HepG2 (cell line): ENCODE data around the gene MNX1. TPM values are rescaled to one million over a fixed set of nuclear protein-coding genes. Genes with fewer than 3 reads are reported as not detected.

Experiments
- ATAC-seq: fragments of 200-7000 bp; cut with Tn5 transposase; 3 replicates; pipeline ENCODE4 v1.9.1; 2020; ENCODE audit warnings: mild to moderate bottlenecking, moderate library complexity
- BruUV-seq: library from RNA; stranded (reverse); fragments of 400-500 nt; replicated peaks from 2 replicates; lab custom pipeline; 2021; lab: Mats Ljungman, UMichigan
- CTCF ChIA-PET: fragments of 300-600 bp; formaldehyde crosslinking; extraction: SDS; loops from one replicate; lab custom pipeline; 2021; ENCODE audit warnings: low total read pairs, inconsistent platforms, low intra/inter-chr PET ratio; lab: Yijun Ruan, JAX
- POLR2A ChIA-PET: fragments of 350-600 bp; sonication (Branson Sonifier 250); formaldehyde crosslinking; loops from one replicate; lab custom pipeline; 2020; ENCODE audit warnings: antibody characterized with exemption, inconsistent platforms; lab: Yijun Ruan, JAX
- DNase-seq: peaks from one replicate; pipeline ENCODE4 v3.0.0-alpha.2; 2015; ENCODE audit warnings: low spot score
- FAIRE-seq: peaks from 3 replicates; lab custom pipeline; 2011; peaks lifted over from hg19 to GRCh38; lab: Jason Lieb, UNC
- H2AFZ ChIP-seq: one replicate; pipeline ENCODE4 v1.6.1; 2011; ENCODE audit warnings: low read length, inconsistent platforms
- H3K27ac ChIP-seq: fragments of 300-600 bp; 3 replicates; pipeline ENCODE4 v1.8.0; 2011; ENCODE audit warnings: mixed run types, mild to moderate bottlenecking, mixed read lengths, low read length, inconsistent platforms; ENCODE audit not compliant: insufficient read depth; ENCODE audit errors: extremely low read length
- H3K27me3 ChIP-seq, 2 experiments: fragments of 200-600 bp in 1 of 2; 2 replicates in 1 of 2; 3 replicates in 1 of 2; pipeline versions ENCODE4 v1.6.0 to v1.8.0; 2011; ENCODE audit warnings: low read length in 2 of 2, mild to moderate bottlenecking in 2 of 2, moderate library complexity in 2 of 2, inconsistent platforms in 1 of 2; ENCODE audit not compliant: insufficient read depth in 2 of 2, control insufficient read depth in 1 of 2
- H3K36me3 ChIP-seq, 2 experiments: fragments of 200-600 bp in 1 of 2; replicated peaks in 1 of 2; 2 replicates in 1 of 2; 3 replicates in 1 of 2; pipeline versions ENCODE4 v1.5.1 to v1.8.0; 2011; ENCODE audit warnings: low read length in 2 of 2, inconsistent platforms in 1 of 2; ENCODE audit not compliant: insufficient read depth in 2 of 2, control insufficient read depth in 1 of 2
- H3K4me1 ChIP-seq: 2 replicates; pipeline ENCODE4 v1.5.1; 2012; ENCODE audit warnings: low read length, inconsistent platforms; ENCODE audit not compliant: insufficient read depth
- H3K4me2 ChIP-seq: 2 replicates; pipeline ENCODE4 v1.6.0; 2011; ENCODE audit warnings: low read depth, low read length, inconsistent platforms
- H3K4me3 ChIP-seq, 3 experiments: fragments of 200-600 bp in 1 of 3; sonication (generic), shearing (Covaris generic) in 1 of 3; replicated peaks in 1 of 3; 2 replicates each; pipeline ENCODE4 v1.5.1; 2011 to 2016; ENCODE audit warnings: low read length in 3 of 3, inconsistent platforms in 2 of 3, low read depth in 2 of 3, mild to moderate bottlenecking in 2 of 3, control low read depth in 1 of 3, mixed read lengths in 1 of 3; ENCODE audit not compliant: insufficient read depth in 1 of 3
- H3K79me2 ChIP-seq: one replicate; pipeline ENCODE4 v1.6.1; 2011; ENCODE audit warnings: low read length, inconsistent platforms; ENCODE audit not compliant: insufficient read depth
- H3K9ac ChIP-seq: 2 replicates; pipeline ENCODE4 v1.6.0; 2011; ENCODE audit warnings: mild to moderate bottlenecking, low read depth, low read length, inconsistent platforms; ENCODE audit not compliant: insufficient read depth
- H3K9me3 ChIP-seq: 2 replicates; pipeline ENCODE4 v1.5.1; 2012; ENCODE audit warnings: mild to moderate bottlenecking, low read length
- H4K20me1 ChIP-seq: 2 replicates; pipeline ENCODE4 v1.6.0; 2011; ENCODE audit warnings: inconsistent platforms, mild to moderate bottlenecking, low read length, moderate library complexity; ENCODE audit not compliant: insufficient read depth
- FOSL1 ChIP-seq: sonication (generic); formaldehyde crosslinking; IDR thresholded peaks from 2 replicates; pipeline ENCODE4 v1.9.0; 2021; ENCODE audit warnings: missing genetic modification reagents, borderline replicate concordance
- NR2F6 ChIP-seq, 2 experiments: IDR thresholded peaks; 2 replicates each; pipeline ENCODE4 v1.6.1; 2016; ENCODE audit warnings: antibody characterized with exemption in 1 of 2, mild to moderate bottlenecking in 1 of 2
- PAX8 ChIP-seq: sonication (generic); formaldehyde crosslinking; IDR thresholded peaks from 2 replicates; pipeline ENCODE4 v1.8.0; 2022; ENCODE audit warnings: mild to moderate bottlenecking, missing genetic modification reagents, borderline replicate concordance
- REXO4 ChIP-seq: sonication (generic); formaldehyde crosslinking; IDR thresholded peaks from 2 replicates; pipeline ENCODE4 v1.8.0; 2022; ENCODE audit warnings: missing genetic modification reagents, mild to moderate bottlenecking, borderline replicate concordance
- SETDB1 ChIP-seq: sonication (generic); formaldehyde crosslinking; IDR thresholded peaks from 2 replicates; pipeline ENCODE4 v1.5.1; 2020; ENCODE audit warnings: missing genetic modification reagents, mild to moderate bottlenecking, borderline replicate concordance
- ZNF101 ChIP-seq: sonication (generic); formaldehyde crosslinking; IDR thresholded peaks from 2 replicates; pipeline ENCODE4 v1.4.0; 2020; ENCODE audit warnings: mild to moderate bottlenecking, low read depth, missing genetic modification reagents, borderline replicate concordance
- ZNF629 ChIP-seq: sonication (generic); formaldehyde crosslinking; conservative IDR thresholded peaks from 2 replicates; pipeline ENCODE4 v1.5.0; 2020; ENCODE audit warnings: missing genetic modification reagents
- ZNF720 ChIP-seq: sonication (generic); formaldehyde crosslinking; IDR thresholded peaks from 2 replicates; pipeline ENCODE4 v1.4.0; 2020; ENCODE audit warnings: missing genetic modification reagents
- WGBS: methylation state at CpG from one replicate; pipeline ENCODE4 v1.1.6; 2017; ENCODE audit warnings: low lambda C conversion rate; 5-methylcytosine and 5-hydroxymethylcytosine counted together
- in situ Hi-C: cut with HindIII; loops from 2 replicates; pipeline ENCODE4 v1.10.0; 2017; ENCODE audit warnings: low pct_unique_long_range_greater_than_20kb; ENCODE audit not compliant: extremely low pct_ligation_motif_present
- intact Hi-C: fragments of 100-400 bp; cut with micrococcal nuclease; formaldehyde crosslinking; loops from one replicate; pipeline ENCODE4 v1.10.0; 2022; ENCODE audit not compliant: unreplicated experiment
- polyA plus RNA-seq, 8 experiments: library from polyadenylated mRNA; depleted of rRNA in 3 of 8; stranded (reverse) in 7 of 8; unstranded in 1 of 8; fragments of >200 nt; fragmentation: Illumina TruSeq in 4 of 8; extraction: Trizol in 4 of 8; gene quantifications; 2 replicates each; pipeline versions ENCODE4 v1.2.1 to v1.2.3, GENCODE V29; 2011 to 2016; ENCODE audit warnings: low read depth in 4 of 8, missing spikeins in 1 of 8, mixed read lengths in 1 of 8; ENCODE audit not compliant: insufficient read depth in 1 of 8
- total RNA-seq, 5 experiments: library from RNA; depleted of rRNA; stranded (reverse); fragments of >200 nt; fragmentation: Illumina TruSeq; extraction: Trizol; gene quantifications; 2 replicates each; pipeline ENCODE4 v1.2.3, GENCODE V29; 2016; ENCODE audit warnings: low read depth in 1 of 5
- TF ChIP-seq, protein P1 (sequence below): sonication (generic); formaldehyde crosslinking; IDR thresholded peaks from 2 replicates; pipeline ENCODE4 v1.4.0; 2020; ENCODE audit warnings: missing genetic modification reagents
- TF ChIP-seq, protein P2 (sequence below): sonication (generic); formaldehyde crosslinking; IDR thresholded peaks from 2 replicates; pipeline ENCODE4 v1.9.0; 2021; ENCODE audit warnings: mild to moderate bottlenecking, missing genetic modification reagents

MNX1 gene
- total and polyA plus RNA-seq, 2 of the 13 experiments (the other 11 are each of a cell fraction or from before 2014, with no cell fraction given), result 0.94 to 6.1 TPM

DNA sequence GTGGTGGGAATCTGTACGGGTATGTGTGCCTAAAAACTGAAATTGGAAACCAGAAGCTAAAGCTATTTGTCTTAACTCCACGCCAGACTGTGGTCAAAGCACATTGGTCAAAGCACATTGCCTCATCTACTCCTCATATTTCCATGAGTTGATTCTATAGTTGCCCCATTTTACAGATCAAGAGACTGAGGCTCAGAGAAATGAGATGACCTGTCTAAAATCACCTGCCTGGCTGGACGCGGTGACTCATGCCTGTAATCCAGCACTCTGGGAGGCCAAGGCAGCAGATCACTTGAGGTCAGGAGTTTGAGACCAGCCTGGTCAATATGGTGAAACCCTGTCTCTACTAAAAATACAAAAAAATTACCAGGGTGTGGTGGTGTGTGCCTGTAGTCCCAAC, 21.7 kb upstream of the MNX1 start:
- no peak for FAIRE-seq
- POLR2A ChIA-PET, result no interaction called here

DNA sequence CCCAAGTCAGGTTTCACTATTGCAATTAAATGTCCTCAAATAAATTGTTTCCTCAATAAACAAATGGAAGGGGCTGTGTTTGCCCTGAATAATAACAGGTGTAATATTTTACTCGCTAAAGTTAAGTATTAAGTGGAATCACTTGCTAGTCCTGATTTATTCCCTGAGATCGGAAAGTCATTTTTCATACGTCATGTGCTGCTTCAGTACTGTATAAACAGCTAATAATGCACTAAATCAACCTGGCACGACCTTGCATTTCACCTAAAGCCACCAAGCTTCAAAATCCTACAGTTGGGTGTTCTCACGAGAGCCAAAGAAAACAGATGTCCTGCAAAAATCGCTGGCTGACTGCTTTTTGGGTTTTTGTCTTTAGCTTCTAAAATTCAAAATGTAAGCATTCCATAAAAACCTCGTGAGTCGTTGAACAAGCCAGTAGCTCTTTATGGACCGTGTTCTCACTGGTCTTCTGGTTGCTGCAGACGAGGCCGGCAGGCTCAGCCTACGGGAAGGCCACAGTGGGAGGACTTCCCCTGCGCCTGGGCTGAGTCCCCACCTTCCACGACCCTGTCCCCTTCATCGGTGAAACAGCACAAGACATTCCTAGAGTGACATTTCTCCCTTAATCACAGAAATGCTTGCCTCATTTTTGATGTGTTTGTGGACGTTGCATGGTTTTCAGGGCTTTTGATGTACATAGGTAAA, 17.9 kb upstream of the MNX1 start:
- in situ Hi-C loops (no loop called here), intact Hi-C loops (no loop called here)
- WGBS, result 26% methylated on average over 15 of the region's 16 CpGs
- FAIRE-seq (no peak), DNase-seq (no peak), ATAC-seq (no peak; the same call in 2 of the 3 replicates)
- Histone ChIP-seq H3K27ac (no peak overlapping the region), H3K4me2 (no peak overlapping the region), H4K20me1 (no peaks in the 10 kb centered on the region), H2AFZ (no peak overlapping the region), H3K9me3 (no peaks in the 10 kb centered on the region), H3K36me3 (no peaks in the 10 kb centered on the region), H3K9ac (no peak overlapping the region), H3K79me2 (no peaks in the 10 kb centered on the region), H3K4me3 (no peak overlapping the region), H3K27me3 (peaks cover 7 to 72% of the 10 kb centered on the region in 2 experiments; a peak in 4 of 5 replicates), H3K4me1 (peaks cover 16% of the 10 kb centered on the region)
- ChIA-PET POLR2A (no interaction called here), CTCF (no interaction called here)
- BruUV-seq, result no TSS peak
- TF ChIP-seq PAX8 (CRISPR knock-in tag) (no peak), FOSL1 (CRISPR knock-in tag) (no peak), REXO4 (CRISPR knock-in tag) (no peak), ZNF101 (CRISPR knock-in tag) (no peak), SETDB1 (CRISPR knock-in tag) (no peak), ZNF720 (CRISPR knock-in tag) (no peak)
- TF ChIP-seq, protein P1, sequence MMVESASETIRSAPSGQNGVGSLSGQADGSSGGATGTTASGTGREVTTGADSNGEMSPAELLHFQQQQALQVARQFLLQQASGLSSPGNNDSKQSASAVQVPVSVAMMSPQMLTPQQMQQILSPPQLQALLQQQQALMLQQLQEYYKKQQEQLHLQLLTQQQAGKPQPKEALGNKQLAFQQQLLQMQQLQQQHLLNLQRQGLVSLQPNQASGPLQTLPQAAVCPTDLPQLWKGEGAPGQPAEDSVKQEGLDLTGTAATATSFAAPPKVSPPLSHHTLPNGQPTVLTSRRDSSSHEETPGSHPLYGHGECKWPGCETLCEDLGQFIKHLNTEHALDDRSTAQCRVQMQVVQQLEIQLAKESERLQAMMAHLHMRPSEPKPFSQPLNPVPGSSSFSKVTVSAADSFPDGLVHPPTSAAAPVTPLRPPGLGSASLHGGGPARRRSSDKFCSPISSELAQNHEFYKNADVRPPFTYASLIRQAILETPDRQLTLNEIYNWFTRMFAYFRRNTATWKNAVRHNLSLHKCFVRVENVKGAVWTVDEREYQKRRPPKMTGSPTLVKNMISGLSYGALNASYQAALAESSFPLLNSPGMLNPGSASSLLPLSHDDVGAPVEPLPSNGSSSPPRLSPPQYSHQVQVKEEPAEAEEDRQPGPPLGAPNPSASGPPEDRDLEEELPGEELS (CRISPR knock-in tag), result no peak
- TF ChIP-seq, protein P2, sequence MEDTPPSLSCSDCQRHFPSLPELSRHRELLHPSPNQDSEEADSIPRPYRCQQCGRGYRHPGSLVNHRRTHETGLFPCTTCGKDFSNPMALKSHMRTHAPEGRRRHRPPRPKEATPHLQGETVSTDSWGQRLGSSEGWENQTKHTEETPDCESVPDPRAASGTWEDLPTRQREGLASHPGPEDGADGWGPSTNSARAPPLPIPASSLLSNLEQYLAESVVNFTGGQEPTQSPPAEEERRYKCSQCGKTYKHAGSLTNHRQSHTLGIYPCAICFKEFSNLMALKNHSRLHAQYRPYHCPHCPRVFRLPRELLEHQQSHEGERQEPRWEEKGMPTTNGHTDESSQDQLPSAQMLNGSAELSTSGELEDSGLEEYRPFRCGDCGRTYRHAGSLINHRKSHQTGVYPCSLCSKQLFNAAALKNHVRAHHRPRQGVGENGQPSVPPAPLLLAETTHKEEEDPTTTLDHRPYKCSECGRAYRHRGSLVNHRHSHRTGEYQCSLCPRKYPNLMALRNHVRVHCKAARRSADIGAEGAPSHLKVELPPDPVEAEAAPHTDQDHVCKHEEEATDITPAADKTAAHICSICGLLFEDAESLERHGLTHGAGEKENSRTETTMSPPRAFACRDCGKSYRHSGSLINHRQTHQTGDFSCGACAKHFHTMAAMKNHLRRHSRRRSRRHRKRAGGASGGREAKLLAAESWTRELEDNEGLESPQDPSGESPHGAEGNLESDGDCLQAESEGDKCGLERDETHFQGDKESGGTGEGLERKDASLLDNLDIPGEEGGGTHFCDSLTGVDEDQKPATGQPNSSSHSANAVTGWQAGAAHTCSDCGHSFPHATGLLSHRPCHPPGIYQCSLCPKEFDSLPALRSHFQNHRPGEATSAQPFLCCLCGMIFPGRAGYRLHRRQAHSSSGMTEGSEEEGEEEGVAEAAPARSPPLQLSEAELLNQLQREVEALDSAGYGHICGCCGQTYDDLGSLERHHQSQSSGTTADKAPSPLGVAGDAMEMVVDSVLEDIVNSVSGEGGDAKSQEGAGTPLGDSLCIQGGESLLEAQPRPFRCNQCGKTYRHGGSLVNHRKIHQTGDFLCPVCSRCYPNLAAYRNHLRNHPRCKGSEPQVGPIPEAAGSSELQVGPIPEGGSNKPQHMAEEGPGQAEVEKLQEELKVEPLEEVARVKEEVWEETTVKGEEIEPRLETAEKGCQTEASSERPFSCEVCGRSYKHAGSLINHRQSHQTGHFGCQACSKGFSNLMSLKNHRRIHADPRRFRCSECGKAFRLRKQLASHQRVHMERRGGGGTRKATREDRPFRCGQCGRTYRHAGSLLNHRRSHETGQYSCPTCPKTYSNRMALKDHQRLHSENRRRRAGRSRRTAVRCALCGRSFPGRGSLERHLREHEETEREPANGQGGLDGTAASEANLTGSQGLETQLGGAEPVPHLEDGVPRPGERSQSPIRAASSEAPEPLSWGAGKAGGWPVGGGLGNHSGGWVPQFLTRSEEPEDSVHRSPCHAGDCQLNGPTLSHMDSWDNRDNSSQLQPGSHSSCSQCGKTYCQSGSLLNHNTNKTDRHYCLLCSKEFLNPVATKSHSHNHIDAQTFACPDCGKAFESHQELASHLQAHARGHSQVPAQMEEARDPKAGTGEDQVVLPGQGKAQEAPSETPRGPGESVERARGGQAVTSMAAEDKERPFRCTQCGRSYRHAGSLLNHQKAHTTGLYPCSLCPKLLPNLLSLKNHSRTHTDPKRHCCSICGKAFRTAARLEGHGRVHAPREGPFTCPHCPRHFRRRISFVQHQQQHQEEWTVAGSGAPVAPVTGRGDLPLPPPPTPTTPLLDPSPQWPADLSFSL (CRISPR knock-in tag), result no peak

More for the DNA sequence above, 21.7 kb upstream of the MNX1 start:
- Histone ChIP-seq H3K79me2 (no peaks in the 10 kb centered on the region), H3K4me3 (no peak overlapping the region), H3K4me1 (peaks cover 9% of the 10 kb centered on the region), H3K4me2 (no peak overlapping the region), H2AFZ (no peak overlapping the region), H3K27ac (no peak overlapping the region), H3K36me3 (no peaks in the 10 kb centered on the region), H3K9me3 (no peaks in the 10 kb centered on the region), H3K9ac (no peak overlapping the region), H4K20me1 (no peaks in the 10 kb centered on the region), H3K27me3 (peaks cover 5 to 46% of the 10 kb centered on the region in 2 experiments; a peak in 4 of 5 replicates)
- WGBS, result 10% methylated on average over 4 of the region's 4 CpGs
- CTCF ChIA-PET, result no interaction called here
- BruUV-seq, result no TSS peak
- no peak for DNase-seq
- in situ Hi-C loops (no loop called here), intact Hi-C loops (no loop called here)
- peak; percentile 82 for TF ChIP-seq ZNF629 (CRISPR knock-in tag)
- TF ChIP-seq NR2F6 (IDR thresholded peaks at IDR 0.05), result no peak
- no peak for TF ChIP-seq NR2F6 (CRISPR knock-in tag; IDR thresholded peaks at IDR 0.05)
- no peak for ATAC-seq
